ENCODE measurements around the gene GLI3.
A peak's percentile ranks its signal among the peaks of the same experiment; 100 is the strongest.

The GLI3 gene

DNA sequence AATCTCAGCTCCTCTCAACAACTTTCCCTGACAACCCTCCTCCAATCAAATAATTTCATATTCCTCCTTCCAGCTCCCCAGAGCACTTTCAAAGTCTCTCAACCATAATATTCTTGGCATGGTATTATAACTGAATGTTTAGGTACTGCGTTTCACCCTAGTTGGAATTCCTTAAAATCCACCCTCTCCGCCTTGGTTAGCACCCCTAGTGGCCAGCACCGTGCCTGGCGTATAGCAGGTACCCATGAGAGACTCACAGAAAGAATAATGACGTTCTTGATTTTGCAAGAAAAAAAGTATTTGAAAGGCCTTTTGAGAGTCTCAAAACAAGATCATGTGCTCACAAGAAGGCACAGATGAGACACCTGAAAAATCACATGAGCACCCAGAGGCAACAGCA is 50.9 kb downstream of the GLI3 start:
- H3K4me3 ChIP-seq (ENCODE audit: low read depth, low read length), result no peak overlapping the region
- DNase-seq (ENCODE audit: low read depth), result no peak

- H3K4me3 ChIP-seq (ENCODE audit: low read depth, low read length), result no peak overlapping the region
- DNase-seq (ENCODE audit: low read depth), result no peak
These were observed 51.3 kb downstream of the GLI3 start for GRCh38 chr7:42185726-42186125.

GRCh38 chr7:42183547-42183946 is 53.5 kb downstream of the GLI3 start:
- DNase-seq (ENCODE audit: low read depth), result no peak
- no peak overlapping the region for H3K4me3 ChIP-seq (ENCODE audit: low read depth, low read length)

DNA sequence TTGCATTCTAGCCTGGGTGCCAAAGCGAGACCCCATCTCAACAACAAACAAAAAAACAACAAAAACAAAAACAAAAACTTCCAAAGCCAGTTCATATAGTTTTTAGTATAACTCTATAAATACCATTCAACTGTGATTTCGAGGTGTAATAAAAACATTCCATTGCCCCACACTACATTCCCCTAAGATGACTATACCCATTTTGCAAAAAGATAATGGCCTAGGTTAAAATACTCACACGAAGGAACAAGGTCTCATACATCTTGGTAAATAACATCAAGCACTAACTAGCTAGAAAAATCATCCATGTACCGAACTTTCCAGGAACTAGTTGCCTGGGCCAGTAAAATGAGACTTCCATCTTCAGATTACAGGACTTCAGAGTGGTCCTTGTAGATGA is 55.4 kb downstream of the GLI3 start:
- no peak overlapping the region for H3K4me3 ChIP-seq (ENCODE audit: low read depth, low read length)
- no peak for DNase-seq (ENCODE audit: low read depth)

GRCh38 chr7:42180806-42181205 is 56.2 kb downstream of the GLI3 start:
- no peak overlapping the region for H3K4me3 ChIP-seq (ENCODE audit: low read depth, low read length)
- no peak for DNase-seq (ENCODE audit: low read depth)

DNA sequence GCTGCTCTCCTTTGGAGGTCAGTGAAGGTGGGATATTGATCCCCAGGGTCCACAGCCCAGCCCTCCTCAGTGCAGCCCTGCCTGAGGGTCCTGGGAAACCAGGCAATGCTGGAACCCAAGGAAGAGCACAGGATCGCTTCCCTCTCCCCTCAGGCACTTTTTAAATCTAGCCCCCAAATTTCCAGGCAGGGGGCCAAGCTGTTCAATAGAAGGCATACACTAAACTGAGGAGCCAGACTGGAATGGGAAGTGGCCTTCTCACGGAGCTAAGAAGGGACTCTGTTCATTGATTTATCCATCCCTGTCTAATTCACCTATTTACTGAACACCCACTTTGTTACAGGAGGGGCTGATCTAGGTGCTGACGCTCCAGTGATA is 60.3 kb downstream of the GLI3 start:
- H3K4me3 ChIP-seq (ENCODE audit: low read depth, low read length), result no peak overlapping the region
- DNase-seq (ENCODE audit: low read depth), result no peak

GRCh38 chr7:42175834-42176723 is 60.9 kb downstream of the GLI3 start:
- DNase-seq (ENCODE audit: low read depth), result no peak

DNA sequence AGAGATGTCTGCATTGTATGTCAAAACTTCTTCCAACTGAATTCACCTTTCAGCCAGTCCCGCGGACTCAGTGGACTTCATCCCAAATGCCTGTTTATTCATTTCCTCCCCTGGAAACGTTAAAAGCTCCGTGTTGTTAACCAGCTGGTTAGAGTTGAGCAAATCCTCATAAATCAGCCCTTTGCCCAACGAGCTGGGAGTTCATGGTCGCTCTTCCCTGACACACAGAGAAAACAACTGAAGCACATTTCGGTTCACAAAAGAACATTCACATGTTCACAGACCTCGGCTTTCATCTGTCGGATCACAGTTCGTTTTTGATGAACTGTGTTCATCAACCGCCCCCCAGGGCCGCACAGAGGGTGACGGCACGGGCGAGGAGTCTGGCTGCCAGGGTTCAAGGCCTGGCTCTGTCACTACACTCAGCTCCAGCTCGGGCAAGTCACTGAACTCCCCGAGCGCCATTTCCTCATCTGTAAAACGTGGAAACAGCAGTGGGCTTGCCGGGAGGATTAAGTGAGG is 62.6 kb downstream of the GLI3 start:
- H3K4me3 ChIP-seq (ENCODE audit: low read depth, low read length), result no peak overlapping the region
- DNase-seq (ENCODE audit: low read depth), result no peak

More at GRCh38 chr7:42175834-42176723, 60.9 kb downstream of the GLI3 start:
- H3K4me3 ChIP-seq (ENCODE audit: low read depth, low read length), result no peak overlapping the region

DNA sequence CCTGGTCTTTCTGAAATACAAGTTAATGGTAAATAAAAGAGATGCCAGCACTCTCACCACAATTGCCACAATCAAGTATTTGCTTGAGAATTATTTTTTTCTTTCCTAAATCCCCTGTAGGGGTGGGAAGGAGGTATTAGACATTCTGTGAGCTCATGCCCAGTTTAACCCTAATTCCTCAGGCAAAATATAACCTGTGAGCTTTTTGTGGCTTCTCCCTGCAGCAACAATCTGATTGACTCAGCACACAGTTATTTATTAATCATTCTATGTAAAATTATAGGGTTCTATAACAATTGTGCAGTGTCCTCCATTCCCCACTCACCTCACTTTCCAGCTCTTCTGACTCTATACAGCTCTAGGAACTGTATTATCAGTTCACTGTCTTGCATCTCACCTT is 66.3 kb downstream of the GLI3 start:
- H3K4me3 ChIP-seq (ENCODE audit: low read depth, low read length), result no peak overlapping the region
- DNase-seq (ENCODE audit: low read depth), result no peak

- no peak for DNase-seq (ENCODE audit: low read depth)
- no peak overlapping the region for H3K4me3 ChIP-seq (ENCODE audit: low read depth, low read length)
These were observed 68.5 kb downstream of the GLI3 start for GRCh38 chr7:42168512-42168911.

GRCh38 chr7:42167631-42168236 is 69.3 kb downstream of the GLI3 start:
- H3K4me3 ChIP-seq (ENCODE audit: low read depth, low read length), result no peak overlapping the region
- no peak for DNase-seq (ENCODE audit: low read depth)

- H3K4me3 ChIP-seq (ENCODE audit: low read depth, low read length), result no peak overlapping the region
- DNase-seq (ENCODE audit: low read depth), result no peak
These were observed 69.8 kb downstream of the GLI3 start for GRCh38 chr7:42167206-42167605.

- no peak overlapping the region for H3K4me3 ChIP-seq (ENCODE audit: low read depth, low read length)
- DNase-seq (ENCODE audit: low read depth), result no peak
These were observed 72.1 kb downstream of the GLI3 start for GRCh38 chr7:42164881-42165428.

DNA sequence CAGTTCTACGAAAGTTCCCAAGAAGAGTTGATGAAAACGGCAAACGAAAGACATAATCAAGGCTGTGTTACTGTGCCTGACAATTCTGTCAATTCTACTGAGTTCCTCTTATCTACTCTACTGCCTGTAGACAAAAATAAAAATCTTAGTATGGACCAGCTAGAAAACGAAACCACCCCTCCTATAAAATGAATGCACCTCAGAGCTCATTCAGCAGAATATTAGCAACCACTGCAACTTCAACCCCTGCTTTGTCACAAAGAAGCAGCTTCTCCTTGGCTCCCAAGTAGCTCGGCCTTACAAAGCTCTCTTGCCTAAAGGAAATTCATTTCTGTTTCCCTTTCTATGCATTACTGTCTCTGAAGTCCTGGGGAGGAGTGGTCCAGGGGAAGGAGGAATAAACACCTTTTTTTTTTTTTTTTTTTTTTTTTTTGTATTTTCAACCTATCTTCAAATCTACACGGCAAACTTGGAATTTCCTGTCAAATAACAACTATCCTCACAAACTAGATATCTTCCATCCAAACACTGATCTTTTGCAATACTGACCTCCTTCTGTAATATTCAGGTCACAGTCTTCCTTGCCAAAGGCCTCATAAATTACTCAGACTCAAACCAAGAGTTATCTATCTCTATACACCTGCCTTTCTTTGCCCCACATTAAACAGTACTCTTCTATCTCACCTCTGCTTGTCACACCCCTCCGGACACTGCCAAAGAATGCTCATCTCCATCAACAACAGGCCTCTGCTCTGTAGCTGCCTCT is 74.3 kb downstream of the GLI3 start:
- no peak for DNase-seq (ENCODE audit: low read depth)
- no peak overlapping the region for H3K4me3 ChIP-seq (ENCODE audit: low read depth, low read length)

GRCh38 chr7:42161719-42162118 is 75.3 kb downstream of the GLI3 start:
- peak; percentile 36 for DNase-seq (ENCODE audit: low read depth)
- H3K4me3 ChIP-seq (ENCODE audit: low read depth, low read length), result no peak overlapping the region

DNA sequence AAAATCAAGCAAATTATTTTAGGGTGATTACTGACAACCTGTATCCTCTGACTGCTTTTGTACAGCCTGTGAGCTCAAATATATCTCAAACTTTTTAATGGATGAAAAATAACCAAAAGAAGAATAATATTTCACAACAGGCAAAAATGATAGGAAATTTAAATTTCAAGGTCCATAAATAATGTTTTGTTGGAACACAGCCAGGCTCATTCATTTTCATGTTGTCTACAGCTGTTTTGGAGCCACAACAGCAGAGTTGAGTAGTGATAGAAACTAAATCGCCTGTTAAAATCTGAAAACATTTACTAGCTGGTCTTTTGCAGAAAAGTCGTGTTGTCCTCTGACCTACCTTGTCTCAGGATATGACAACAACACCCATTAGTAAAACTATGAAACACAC is 75.9 kb downstream of the GLI3 start:
- no peak for DNase-seq (ENCODE audit: low read depth)
- no peak overlapping the region for H3K4me3 ChIP-seq (ENCODE audit: low read depth, low read length)

DNA sequence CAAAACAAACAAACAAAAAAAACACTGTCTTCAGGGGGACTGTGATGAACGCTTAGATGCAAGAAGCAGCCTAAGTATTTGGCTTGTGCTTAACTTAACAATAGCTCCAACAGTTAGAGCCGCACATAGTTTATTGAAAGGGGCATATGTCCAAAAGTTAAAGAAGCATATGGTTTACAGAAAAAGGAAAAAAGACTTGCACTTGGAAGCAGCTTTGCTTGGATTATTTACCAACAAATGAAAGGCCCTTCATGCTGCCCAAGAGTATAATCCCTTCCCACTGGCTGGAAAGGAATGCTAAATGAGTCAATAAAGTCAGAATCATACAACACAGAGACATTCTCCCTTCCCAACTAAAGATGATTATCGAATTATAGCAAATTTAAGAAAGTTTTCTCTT is 77.9 kb downstream of the GLI3 start:
- no peak for DNase-seq (ENCODE audit: low read depth)
- H3K4me3 ChIP-seq (ENCODE audit: low read depth, low read length), result no peak overlapping the region

DNA sequence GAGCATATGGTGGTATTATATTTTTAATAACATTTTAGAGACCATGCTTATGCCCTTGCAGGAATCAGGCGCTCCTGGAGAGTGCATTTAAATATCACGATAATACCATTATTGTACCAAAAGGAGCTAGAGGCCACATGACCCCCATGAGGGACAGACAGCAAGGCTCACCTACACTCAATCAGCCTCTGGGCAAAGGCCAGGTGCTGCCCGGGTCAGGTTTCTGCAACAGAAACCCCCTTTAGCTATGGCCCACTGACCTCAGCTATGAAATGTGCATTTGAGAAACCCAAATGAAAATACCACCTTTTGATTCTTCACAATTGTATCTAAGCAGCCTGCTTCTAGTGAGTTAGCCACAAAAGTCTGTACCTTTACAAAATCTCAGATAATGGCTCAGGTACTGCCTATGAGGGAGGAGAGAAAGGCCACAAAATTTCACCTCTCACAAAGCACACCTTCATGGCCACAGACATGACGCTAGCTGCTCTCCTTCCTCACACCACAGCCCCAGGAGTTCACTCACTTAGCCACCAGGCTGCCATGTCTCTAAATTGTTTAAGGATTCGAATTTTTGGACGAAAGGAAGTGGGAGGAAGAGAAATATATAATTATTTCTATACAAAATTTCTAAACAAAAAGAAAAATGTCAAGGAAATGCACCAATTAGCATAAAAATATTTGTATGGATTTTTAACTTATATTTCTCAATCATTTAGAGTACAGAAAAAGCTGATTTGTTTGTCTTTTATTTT is 79.9 kb downstream of the GLI3 start:
- H3K4me3 ChIP-seq (ENCODE audit: low read depth, low read length), result no peak overlapping the region
- no peak for DNase-seq (ENCODE audit: low read depth)

DNA sequence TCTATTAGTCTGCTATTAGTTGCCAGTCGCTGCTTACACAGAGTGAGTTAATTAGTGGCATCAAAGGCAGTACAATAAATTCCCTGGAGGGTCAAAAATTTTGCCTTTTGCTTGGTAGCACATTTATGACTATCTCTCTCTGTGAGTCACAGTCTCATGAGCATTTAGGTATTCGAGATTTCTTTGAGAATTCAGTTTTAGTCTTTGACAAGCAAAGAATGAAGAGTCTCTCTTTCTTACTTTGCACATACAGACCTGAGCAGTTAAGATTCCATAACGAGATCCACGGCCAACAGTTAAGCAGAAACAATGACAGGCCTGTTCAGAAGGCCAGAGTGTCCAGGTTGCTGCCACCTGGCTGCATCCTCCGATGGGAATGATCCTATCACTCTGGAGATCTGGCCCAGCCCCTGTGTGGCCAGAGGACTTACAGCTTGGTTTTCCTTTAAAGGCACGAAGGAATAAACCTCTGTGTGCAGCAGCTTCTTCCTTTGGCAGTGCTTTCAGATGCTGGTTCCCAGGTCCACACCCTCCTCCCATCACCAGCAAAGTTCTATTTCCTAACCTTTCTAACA is 80.6 kb downstream of the GLI3 start:
- no peak overlapping the region for H3K4me3 ChIP-seq (ENCODE audit: low read depth, low read length)

More for the DNA sequence above, 80.6 kb downstream of the GLI3 start:
- DNase-seq (ENCODE audit: low read depth), result no peak
